ENCODE data around the gene AZGP1. TPM values are rescaled to one million over a fixed set of nuclear protein-coding genes. Genes with fewer than 3 reads are reported as not detected.
A peak's percentile ranks its signal among the peaks of the same experiment; 100 is the strongest.

The AZGP1 gene
- total and polyA plus RNA-seq, 2 of the 13 experiments (the other 11 are each of a cell fraction or from before 2014, with no cell fraction given): 93.8 to 229 TPM

GRCh38 chr7:99996755-99997544, 21.1 kb upstream of the AZGP1 start:
- 56% methylated on average over 15 of the region's 15 CpGs for WGBS (ENCODE audit: low lambda C conversion rate)
- FAIRE-seq (no peak), ATAC-seq (no peak), DNase-seq (ENCODE audit: low spot score) (no peak)
- CTCF ChIA-PET (ENCODE audit: low intra/inter-chr PET ratio, low total read pairs): interaction anchor here (1.5 kb wide), 1 partner anchor 56 kb away, joined by 5 read pairs; no protein-coding TSS in a partner anchor
- Histone ChIP-seq H3K4me3 (replicated peaks in 1 of 3; ENCODE audit: insufficient read depth in 1 of 3, low read depth in 2 of 3, low read length in 3 of 3) (peak overlapping the region; percentile 20 to 59 (median 48); a peak in 5 of 6 replicates), H3K27ac (ENCODE audit: extremely low read length, insufficient read depth, low read length) (peak overlapping the region; percentile 95), H3K27me3 (ENCODE audit: control insufficient read depth in 1 of 2, insufficient read depth in 2 of 2, low read length in 2 of 2) (no peaks in the 10 kb centered on the region), H3K79me2 (ENCODE audit: insufficient read depth, low read length) (no peaks in the 10 kb centered on the region), H3K9ac (ENCODE audit: insufficient read depth, low read depth, low read length) (peak overlapping the region; percentile 83), H3K9me3 (ENCODE audit: low read length) (no peaks in the 10 kb centered on the region), H3K4me2 (ENCODE audit: low read depth, low read length) (peak overlapping the region; percentile 72), H3K4me1 (ENCODE audit: insufficient read depth, low read length) (peaks cover 91% of the 10 kb centered on the region), H4K20me1 (ENCODE audit: insufficient read depth, low read length) (no peaks in the 10 kb centered on the region), H3K36me3 (replicated peaks in 1 of 2; ENCODE audit: control insufficient read depth in 1 of 2, insufficient read depth in 2 of 2, low read length in 2 of 2) (no peaks in the 10 kb centered on the region), H2AFZ (ENCODE audit: low read length) (no peak overlapping the region)
- in situ Hi-C loops (cut with HindIII; ENCODE audit: extremely low pct_ligation_motif_present, low pct_unique_long_range_greater_than_20kb) (no loop called here), intact Hi-C loops (cut with micrococcal nuclease; ENCODE audit: unreplicated experiment) (loop anchor here (2.0 kb wide), 1 partner anchor 20 kb away; no protein-coding TSS in a partner anchor)
- BruUV-seq (replicated peaks): no TSS peak
- POLR2A ChIA-PET: interaction anchor here (0.7 to 3.3 kb wide), 15 partner anchors 16 to 104 kb away, joined by 3 to 45 read pairs (median 5); partner anchors contain the start of genes AP4M1, MCM7, TRIM4 and ZKSCAN1
- TF ChIP-seq ZMYM2 (CRISPR knock-in tag; IDR thresholded peaks at IDR 0.05): peak; percentile 85; the same call in 1 of the 2 replicates
- 0 out of 2 replicates have a peak, but pooled peaks have one; percentile 8 for TF ChIP-seq PRMT3 (CRISPR knock-in tag; IDR thresholded peaks at IDR 0.05; ENCODE audit: borderline replicate concordance, low read depth)
- no peak for TF ChIP-seq ZNF367 (CRISPR knock-in tag; IDR thresholded peaks at IDR 0.05; ENCODE audit: borderline replicate concordance)
- no peak for TF ChIP-seq TIGD3 (CRISPR knock-in tag; IDR thresholded peaks at IDR 0.05; ENCODE audit: borderline replicate concordance)
- peak; percentile 99 for TF ChIP-seq ZNF512 (CRISPR knock-in tag; IDR thresholded peaks at IDR 0.05)
- no peak for TF ChIP-seq PHF5A (CRISPR knock-in tag; IDR thresholded peaks at IDR 0.05; ENCODE audit: low read depth, unreplicated experiment)
- peak; percentile 67 for TF ChIP-seq ZNF460 (CRISPR knock-in tag; IDR thresholded peaks at IDR 0.05; ENCODE audit: borderline replicate concordance)
- TF ChIP-seq SALL1 (CRISPR knock-in tag; IDR thresholded peaks at IDR 0.05): 0 out of 2 replicates have a peak, but pooled peaks have one; percentile 33
- TF ChIP-seq ZBTB38 (CRISPR knock-in tag; IDR thresholded peaks at IDR 0.05): peak; percentile 94
- no peak for TF ChIP-seq ONECUT2 (CRISPR knock-in tag; IDR thresholded peaks at IDR 0.05)
- no peak for TF ChIP-seq PBX2 (CRISPR knock-in tag; IDR thresholded peaks at IDR 0.05)
- TF ChIP-seq PAX8 (CRISPR knock-in tag; IDR thresholded peaks at IDR 0.05; ENCODE audit: borderline replicate concordance): no peak
- TF ChIP-seq ZNF253 (CRISPR knock-in tag; IDR thresholded peaks at IDR 0.05; ENCODE audit: borderline replicate concordance): 0 out of 2 replicates have a peak, but pooled peaks have one; percentile 3
- no peak for TF ChIP-seq ZMAT3 (CRISPR knock-in tag; conservative IDR thresholded peaks at IDR 0.05)
- TF ChIP-seq BATF2 (CRISPR knock-in tag; IDR thresholded peaks at IDR 0.05): 0 out of 2 replicates have a peak, but pooled peaks have one; percentile 42
- TF ChIP-seq MIXL1 (CRISPR knock-in tag; IDR thresholded peaks at IDR 0.05): no peak
- peak; percentile 5; the same call in 1 of the 2 replicates for TF ChIP-seq KLF11 (CRISPR knock-in tag; IDR thresholded peaks at IDR 0.05)

Measured in HepG2 (cell line).